GM19452 (cell line): ENCODE measurements around the gene AFF3.

ENCODE experiments used
- ATAC-seq: cut with Tn5 transposase; IDR thresholded peaks from one replicate; pipeline ENCODE4 v1.9.1; 2021; ENCODE audit not compliant: unreplicated experiment

AFF3 gene

DNA sequence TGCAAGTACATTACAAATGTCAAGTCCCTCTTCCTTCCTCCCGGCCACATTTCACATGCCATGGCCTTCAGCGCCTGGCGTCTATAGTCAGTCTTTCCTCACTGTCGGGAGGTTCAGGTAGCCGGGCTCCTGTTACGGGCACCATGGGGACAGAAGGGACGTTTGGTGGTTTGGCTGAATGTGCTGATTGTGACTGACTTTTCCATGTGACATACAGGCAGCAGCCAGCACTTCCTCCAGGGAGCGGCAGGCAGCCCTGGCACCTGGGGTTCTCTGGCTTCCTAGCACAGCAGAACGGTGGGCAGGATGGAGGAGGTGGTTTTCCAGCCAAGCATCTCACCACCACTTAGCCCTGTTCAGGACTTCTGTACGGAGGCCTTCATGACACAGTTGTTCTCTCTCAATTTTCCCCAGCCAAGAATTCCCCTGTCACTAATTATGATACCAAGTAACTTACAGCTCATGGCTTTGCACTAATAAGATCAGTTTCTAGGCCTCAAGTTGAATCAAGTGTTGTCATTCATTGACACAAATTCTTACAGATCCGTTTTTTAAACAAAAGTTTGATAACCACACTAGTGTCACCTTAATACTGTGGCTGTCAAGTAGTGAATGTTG, 568.6 kb downstream of the AFF3 start:
- no peak for ATAC-seq

DNA sequence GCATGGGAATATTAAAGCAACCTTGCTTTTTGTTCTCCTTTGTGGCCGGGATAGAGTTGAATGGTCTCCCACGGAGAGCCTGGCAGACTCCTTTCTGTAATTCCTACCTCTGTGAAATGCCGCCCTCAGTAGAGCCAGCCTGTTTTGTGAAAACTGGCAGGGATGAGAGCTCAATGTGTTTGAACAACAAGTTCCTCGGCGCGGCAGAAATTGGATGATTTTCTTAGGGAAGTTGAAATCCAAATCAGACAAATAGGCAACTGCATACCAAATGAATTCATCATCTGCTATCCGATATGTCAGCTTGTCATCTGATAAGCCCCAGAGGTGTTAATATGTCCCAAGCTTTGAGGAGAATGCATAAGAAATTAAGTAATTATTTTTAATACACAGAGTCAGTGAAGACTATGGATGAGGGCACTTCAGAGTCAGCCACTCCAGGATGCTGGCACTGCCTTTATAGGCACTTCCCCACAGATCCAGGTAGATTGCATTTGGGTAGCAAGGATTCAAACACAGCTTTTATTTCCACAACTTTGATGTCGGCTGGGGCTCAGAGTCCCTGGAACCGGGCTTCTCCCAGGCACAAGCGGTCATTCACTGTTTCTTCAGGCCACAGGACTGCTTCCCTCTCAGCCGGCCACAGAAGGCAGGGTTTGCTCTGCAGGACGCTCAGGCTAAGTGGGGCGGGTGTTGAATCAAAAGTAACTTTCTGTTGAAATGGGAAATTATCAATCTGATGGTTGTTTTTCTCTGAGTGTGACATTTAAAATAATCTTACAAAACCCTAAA, 569.8 kb downstream of the AFF3 start:
- ATAC-seq = no peak

DNA sequence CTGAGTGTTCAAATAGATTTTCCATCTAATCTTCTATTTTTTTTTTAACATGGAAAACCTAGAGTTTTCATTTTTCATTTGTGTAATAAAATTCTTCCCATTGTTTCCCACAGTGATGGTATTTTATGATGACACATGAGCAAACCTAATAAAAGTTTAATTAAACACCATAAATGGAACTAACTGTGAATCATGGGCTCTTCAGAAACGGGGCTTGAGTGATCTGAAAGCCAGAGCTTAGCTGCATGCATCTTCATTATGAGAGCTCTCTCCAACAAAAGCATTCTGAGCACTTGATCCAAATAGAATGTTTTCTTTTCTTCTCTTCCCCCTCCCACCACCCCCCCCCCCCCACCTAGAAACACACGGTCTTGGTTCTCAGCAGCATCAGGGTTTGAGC, 570.4 kb downstream of the AFF3 start:
- no peak for ATAC-seq

DNA sequence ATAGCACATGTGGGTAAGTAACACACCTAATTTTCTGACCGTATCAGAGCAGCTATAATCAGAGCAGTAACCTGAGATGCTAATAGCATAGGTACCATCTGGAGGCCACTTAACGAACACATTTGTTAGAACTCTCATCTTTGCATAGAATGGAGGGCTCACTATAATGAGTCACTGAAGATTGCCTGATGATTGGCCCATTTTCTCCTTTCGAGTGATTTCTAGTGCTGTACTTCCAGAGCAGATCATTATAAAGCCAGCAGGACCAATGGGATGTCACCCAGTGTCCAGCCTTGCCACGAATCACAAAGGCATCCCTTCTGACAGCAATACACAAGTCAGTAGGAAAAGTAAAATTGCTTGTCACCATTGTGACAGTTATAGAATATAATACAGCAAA, 570.9 kb downstream of the AFF3 start:
- ATAC-seq = no peak

DNA sequence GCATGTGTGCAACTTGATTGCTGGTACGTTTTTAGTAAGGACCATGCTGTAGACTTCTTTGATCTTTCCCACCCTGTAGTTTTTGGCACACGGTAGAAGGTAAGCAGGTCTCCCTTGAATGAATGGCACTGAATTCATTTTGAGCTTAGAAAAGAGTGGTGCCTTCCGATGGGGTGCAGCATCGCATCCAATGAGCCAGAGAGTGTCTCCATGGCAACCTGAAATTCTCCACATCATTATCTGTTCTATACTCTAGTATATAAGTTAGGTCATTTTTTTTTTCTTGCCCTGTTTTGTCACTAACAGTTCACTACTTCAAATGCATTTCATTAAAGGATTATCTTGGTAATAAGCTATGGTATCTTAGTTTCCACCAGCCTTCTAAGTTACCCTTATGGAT, 571.4 kb downstream of the AFF3 start:
- ATAC-seq = no peak

DNA sequence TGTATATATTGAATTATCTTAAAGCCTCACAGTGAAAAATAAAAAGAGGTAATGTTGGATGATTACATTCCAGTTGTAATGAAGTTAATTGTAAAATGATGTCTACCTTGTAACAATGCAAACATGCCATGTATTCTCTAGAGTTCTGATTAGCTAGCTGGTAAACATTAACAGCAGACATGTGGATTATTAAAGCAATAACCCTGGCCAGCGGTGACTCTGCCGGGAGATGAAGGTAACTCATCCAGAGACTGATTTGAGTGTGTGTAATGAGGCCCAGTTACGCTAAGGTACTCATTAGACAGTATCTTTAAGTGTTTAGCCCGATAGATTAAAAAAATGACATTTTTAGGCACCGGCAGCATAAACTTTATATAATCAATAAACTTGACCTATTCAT, 573.0 kb downstream of the AFF3 start:
- ATAC-seq = no peak

DNA sequence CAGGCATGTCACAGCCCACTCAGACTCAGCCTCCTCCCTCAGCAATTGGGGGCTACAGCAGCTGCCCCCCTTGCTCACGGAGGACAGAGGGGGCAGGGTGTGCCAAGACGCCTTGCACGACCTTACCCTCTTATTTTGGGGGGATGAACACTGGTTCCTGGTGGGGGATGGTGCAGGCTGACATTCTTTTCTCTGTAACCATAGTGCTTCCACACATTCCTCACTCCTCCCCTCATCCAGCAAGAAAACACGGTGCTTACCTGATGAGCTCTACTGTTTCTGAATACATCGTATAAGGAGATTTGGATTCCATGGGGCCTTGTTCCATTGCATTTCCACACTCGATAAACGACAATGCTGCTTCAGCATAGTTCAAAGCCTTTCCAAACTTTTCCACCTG, 577.2 kb downstream of the AFF3 start:
- no peak for ATAC-seq

DNA sequence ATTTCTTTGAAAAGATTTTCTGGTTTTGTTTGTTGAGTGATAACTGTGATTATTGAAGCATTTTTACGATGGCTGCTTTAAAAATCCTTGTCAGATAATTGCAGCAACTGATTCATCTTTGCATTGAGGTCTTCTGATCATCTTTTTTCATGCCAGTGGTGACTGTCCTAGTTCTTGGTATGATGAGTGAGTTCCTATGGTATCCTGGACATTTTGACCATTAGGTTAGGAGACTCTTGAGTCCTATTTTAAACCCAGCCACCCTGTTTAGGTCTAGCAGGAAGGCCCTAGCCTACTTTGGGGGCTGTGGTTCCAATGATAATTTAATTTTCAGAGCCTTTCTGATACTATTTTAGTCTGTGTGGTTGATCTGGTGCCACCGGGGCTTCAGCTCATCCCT, 579.9 kb downstream of the AFF3 start:
- no peak for ATAC-seq

DNA sequence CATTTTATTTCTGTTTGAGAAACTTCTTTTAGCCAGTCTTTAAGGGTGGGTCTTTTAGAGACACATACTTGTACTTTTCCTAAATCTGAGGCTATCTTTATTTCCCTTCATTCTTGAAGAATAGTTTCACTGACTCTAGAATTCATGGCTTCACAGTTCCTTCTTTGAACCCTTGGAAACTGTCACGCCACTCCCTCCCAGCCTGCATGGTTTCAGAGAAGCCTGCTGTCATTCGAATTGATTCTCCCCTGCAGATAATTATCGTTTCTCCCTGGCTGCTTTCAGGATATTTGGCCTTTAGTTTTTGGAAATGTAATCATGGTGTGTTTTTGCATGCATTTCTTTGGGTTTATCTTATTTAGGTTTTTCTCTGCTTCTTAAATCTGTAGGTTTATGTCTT, 580.6 kb downstream of the AFF3 start:
- no peak for ATAC-seq

DNA sequence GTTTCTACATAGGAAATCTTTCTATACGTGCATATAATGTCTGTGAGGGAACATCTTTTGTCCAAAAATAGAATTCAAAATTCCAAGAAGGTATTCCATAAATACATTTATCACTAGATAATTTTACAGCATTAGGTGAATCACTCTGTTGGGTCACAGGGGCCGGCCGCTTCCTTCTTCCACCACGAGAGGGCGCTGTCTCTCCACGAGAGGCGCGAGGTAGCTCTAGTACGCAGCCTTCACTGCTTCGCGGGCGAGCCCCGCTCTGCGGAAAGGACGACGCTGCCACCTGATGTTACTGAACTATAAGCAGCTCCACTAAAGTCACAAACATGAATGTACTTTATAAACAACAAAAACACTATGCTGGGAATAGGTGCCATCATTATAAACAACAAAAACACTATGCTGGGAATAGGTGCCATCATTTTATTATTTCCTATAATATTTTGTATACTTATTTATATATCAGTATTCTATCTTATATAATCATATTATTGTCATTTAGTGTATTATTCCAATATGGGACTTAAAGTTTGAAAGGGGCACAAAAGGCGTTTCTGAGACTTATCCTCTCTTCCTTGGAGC, 583.2 kb downstream of the AFF3 start:
- no peak for ATAC-seq

DNA sequence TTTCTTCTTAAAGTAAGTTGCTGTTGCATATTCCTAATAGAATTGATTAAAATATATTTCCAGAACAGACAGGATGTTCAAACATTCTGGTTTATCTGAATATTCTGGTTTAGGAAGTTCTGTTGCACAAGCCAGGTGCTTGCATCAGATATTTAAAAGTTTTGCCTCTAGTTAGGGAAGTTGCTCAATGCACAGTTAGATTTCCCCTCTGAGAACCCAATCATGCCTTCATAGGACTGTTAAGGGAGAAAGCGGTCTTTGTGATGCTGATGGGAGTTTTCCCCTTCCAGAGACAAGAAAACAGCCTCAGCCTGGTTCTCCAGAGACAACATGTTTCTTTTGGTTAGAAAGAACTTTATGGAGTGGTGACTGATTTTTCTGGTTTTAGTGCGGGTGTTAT, 587.0 kb downstream of the AFF3 start:
- ATAC-seq = no peak

DNA sequence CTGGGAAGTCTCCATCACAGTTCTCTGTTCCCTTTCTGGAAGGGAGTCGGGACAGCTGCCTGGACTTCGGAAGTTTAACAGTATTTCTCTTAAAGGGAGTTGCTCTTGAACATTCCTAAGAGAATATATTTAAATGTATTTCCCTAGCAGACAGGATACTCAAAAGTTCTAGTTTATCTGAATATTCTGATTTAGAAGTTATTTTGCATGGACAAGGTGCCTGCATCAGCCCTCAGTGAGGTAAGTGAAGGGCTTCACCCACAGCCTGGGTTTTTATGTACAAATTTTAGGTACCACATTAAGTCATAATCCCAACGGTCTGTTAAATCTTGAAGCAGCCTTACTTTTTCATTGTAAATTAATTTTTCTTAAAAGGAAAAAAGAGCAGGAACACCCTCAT, 587.5 kb downstream of the AFF3 start:
- no peak for ATAC-seq

DNA sequence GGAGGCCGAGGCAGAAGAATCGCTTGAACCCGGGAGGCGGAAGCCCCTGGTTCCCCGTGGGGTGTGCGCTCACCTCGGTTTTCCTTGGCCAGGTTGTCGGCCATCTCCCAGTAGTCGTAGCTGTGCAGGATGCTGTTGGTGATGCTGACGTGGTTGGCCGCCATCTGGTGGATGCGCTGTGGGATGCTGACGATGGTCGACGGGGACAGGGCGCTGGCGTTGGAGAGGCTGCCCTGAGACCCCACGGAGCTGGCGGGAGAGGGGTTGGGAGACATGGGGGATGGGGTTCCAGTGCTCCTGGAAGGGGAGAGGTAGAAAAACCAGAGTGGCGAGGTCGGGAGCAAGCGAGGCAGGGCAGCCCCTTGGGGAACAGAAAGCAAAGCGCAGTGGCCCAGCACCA, 588.2 kb downstream of the AFF3 start:
- ATAC-seq = no peak

DNA sequence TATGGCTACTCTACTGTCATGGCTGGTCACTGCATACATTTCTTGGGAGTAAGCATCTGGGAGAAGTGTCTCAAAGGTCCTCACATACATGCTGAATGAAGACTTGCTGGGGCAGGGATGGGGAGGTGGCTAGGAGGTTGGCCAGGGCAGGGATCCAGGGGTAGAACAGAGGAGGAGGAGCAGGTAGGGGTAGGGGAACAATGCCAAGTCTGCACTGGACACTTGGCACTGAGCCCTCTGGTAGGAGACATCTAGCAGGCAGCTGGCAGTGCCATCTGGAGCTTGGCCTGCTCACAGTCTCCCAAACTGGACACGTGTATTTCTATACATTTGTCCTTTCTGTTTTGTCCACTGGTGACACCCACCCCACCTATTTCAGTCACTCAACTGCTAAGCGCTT, 589.9 kb downstream of the AFF3 start:
- ATAC-seq = no peak

DNA sequence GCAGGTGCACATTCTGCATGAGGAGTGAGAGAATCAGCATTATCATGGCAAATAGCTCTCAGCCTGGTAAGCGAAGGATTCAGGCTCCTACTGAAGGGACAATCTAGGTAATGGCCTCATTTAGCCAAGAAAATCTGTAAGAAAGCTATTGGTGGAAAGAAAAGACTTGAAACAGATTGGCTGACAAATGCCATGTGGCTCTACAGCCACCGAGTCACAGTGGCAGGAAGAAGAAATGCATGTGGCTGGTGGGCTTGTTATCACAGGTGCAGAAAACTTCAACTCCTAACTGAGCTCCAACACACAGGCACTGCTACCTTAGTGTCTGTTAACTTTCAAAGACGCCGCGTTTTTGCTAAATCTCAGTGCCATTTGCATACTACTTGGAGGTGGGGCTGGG, 592.0 kb downstream of the AFF3 start:
- ATAC-seq = no peak

DNA sequence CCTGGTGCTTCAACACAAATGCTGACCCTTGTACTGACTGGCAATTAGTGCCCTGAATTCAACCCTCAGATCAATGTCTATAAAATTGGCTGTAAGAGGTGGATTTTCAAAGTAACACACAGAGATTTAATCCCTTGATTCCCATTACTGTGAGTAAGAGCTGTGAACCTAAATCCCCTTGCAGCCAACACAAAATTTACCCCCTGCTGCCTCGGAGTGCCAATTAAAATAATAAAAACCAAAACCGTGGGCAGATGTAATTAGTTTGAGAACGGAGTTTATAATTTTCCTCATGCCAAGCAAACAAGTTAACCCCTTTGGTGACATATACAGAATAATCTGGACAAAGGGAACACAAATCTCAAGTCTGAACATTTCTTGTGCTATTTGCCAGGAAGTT, 596.8 kb downstream of the AFF3 start:
- ATAC-seq = no peak

DNA sequence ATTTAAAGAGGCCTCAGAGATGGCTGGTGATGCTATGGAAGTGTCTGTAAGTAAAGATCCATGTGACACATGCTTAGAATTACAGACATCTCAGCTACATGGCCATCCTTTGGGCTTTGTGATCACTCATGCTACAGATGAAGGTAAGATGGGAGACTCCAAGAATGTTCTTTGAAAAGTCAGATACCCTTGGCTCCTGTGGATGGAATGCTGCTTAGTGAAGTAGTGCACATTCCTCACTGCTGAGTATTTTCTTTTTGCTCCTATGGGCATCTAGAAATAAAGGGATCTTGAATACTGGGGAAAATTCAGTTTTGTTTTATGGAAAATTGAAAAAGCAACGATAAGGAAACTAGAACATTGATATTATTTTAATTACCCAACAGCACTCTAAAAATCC, 597.3 kb downstream of the AFF3 start:
- ATAC-seq = no peak

DNA sequence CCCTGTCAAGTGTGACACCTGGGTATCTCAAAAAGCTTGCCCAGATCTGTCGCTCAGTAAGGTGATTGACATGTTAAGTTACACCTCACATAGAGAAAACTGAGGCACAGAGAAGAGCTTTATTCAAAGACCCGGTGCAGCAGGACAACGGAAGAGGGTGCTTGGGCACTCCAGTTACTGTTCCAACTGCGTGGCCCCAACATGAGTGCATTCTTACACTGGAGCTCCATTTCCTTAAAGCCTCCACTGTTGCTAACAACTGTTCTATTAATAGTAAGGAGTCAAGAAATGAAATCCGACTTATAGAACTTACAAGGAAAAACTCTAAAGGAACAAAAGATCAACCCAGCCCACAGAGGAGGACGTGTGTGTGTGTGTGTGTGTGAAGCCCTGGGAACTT, 597.8 kb downstream of the AFF3 start:
- no peak for ATAC-seq

DNA sequence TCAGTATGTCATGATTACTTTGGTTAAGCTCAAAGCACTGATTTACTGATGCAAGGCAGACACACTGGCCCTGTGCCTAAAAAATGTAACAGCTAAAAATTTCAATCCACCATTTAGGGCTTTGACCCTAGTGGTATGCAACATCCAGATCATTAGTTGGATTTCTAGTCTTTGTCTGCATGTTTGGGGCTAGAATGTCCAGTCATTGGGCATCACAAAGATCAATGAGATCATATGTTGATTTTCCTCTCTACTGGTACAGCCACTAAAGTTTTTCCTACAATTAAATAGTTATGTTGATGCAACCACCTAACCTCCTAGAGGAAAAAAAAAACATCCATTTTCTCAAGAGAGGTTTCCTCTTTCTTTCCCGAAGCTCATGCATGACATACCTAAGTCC, 599.1 kb downstream of the AFF3 start:
- no peak for ATAC-seq

DNA sequence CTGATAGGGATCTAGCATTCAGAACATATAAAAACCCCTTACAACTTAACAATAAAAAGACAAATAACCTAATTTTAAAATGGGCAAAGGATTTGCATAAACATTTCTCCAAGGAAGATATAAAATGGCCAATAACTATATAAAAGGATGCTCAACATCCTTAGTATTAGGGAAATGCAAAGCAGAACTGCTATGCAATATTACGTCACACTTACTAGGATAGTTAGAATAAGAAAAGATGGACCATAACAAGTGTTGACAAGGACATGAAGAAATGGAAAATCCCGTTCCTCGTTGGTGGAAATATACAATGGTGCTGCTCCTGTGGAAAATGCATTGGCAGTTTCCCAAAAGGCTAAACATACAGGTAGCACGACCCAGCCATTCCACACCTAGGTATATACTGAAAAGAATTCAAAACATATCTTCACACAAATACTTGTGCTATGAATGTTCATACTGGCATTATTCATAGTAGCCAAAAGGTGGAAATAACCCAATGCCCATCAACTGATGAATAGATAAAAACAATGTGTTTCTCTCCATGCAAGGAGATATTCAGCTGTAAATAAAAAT, 604.4 kb downstream of the AFF3 start:
- ATAC-seq = no peak

DNA sequence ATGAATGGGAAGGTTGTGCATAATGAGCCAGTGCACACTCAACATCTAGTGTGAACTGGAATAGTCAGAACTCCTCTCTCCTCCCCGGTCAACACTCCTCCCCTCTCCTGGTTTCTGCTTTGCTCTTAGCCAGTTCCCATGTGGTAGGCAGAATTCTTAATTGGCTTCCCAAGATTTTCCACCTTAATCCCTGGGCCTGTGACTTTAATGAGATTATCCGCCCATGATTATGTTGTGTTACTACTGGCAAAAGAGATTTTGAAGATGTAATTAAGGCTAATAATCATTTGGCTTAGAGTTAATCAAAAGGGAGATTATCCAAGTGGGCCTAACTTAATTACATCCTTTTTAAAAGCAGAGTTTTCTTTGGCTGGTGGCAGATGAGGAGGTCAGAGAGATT, 618.3 kb downstream of the AFF3 start:
- no peak for ATAC-seq

DNA sequence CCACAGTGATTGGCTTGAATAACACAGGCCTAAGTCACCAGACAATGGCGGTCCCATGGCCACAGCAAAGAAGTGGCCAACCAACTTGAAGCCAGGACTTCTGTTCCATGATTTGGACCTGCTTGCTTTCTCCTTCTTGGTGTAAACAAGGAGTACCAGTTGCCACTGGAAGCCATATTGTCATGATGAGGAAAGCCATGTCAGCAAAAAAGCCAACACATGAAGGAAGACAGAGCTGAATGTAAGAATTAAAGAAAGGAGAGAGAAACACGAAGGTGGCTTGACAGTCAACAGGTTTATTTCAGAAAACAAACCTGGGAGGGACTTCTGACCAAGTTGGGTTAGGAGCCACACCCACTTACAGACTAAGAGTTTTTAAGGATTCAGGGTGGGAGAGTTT, 620.2 kb downstream of the AFF3 start:
- ATAC-seq = no peak
